ACHN (cell line): ENCODE results near the gene CGB1.
A peak's percentile ranks its signal among the peaks of the same experiment; 100 is the strongest.
"Not testable (repeated sequence)": the region's sequence is repeated elsewhere in the genome, so short reads cannot be mapped to it uniquely, and the experiment has no call there.

Experiments
- DNase-seq: peaks from one replicate; pipeline ENCODE4 v3.0.0-alpha.2; 2015
- in situ Hi-C: cut with HindIII; loops from 2 replicates; pipeline ENCODE4 v1.10.0; 2017; ENCODE audit warnings: low sequenced_read_pairs, low pct_ligation_motif_present, low pct_unique_long_range_greater_than_20kb

The CGB1 gene

GRCh38 chr19:49061445-49061844, 24.8 kb upstream of the CGB1 start:
- DNase-seq, result no peak
- in situ Hi-C loops, result no loop called here

DNA sequence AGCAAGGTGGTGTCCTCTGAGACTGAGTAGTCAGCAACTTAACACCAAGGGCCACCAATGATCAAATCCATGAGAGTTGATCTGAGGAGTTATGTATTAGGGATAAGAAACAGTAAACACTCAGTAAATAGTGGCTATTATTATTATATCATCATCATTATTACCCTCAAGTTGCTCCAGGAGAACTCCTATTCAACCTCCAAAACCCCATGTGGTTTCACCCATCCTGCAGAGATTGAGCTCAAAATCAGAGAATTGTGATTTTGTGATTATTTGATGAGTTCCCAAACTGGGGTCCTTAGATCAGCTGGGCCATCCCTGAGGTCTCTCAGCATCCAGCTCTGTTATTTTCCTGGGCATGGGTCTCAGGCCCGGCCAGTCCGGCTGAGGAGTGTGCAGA, 24.3 kb upstream of the CGB1 start:
- in situ Hi-C loops, result no loop called here
- no peak for DNase-seq

- DNase-seq, result no peak
Measured at GRCh38 chr19:49059053-49059452, 22.4 kb upstream of the CGB1 start.

GRCh38 chr19:49058562-49058961, 21.9 kb upstream of the CGB1 start:
- no peak for DNase-seq
- in situ Hi-C loops, result no loop called here

More at GRCh38 chr19:49059053-49059452, 22.4 kb upstream of the CGB1 start:
- in situ Hi-C loops, result no loop called here

DNA sequence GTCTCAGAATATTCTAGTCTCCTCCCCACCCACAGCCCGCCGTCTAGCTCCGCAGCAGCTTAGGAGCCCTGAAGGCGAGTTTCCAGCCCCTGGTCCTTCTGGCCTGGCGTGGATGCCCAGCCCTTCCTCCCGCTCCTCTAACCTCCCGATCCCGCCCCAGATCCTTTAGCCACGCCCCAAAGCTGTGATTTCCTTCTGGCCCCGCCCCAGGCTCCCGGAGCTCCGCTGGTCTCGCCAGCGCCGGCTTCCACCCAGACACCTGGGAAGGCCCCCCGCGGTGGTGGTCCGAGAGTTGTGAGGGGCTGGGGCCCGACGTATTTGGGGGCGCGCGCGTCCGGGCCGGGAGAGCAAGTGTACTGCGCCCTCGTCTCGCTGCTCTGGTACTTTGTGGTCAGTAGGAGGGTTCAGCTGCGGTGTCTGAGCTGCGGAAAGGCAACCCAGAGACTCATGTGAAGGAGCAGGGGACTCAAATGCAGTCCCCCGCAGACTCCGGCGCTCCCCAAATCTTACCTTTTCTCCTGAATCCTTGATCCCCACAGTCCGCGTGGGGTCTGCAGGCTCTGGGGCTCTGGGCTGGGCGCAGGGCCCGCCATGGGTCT, 21.0 kb upstream of the CGB1 start, which contains the start of gene CGB7:
TSS of gene CGB7 (minus strand) at position 114 of the 599 bp plus-strand sequence. CDS start 2,374 bp downstream, outside the sequence.
- in situ Hi-C loops, result no loop called here
- DNase-seq, result peak; percentile 80

DNA sequence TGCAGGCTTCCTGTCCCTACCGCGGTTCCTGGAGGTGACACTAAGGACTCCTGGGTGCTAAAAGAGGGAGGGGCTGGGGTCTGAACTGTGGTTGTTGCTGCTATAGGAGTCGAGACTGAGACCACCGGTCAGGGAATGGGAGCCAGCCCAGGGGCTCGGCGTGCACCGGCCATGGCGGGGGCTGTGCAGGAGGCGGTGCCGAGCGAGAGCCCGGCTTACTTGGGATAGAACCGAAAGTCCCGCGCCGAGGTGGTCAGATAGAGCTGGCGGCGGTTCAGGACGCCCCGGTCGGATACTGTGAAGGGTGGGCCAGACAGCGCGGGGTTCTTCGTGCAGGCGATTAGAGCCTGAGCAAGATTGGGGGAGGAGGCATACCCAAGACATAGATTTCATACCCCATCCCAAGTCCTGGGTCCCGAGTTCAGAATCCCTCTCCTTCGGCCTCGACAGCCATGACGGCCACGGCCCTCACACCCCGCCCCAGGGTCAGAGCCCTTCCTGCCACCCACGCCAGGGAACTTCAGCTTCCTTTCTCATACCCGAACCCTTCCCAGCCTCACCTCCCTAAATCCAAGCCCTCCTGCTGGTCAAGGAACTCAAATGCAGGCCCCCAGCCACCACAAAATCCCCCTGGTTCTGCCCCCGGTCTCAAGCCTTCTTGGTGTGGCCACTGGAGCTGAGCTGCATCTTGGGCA, 20.4 kb upstream of the CGB1 start:
- DNase-seq, in situ Hi-C loops: not testable (repeated sequence)

- DNase-seq, result peak; percentile 57
- in situ Hi-C loops, result no loop called here
Measured at GRCh38 chr19:49056101-49056901, 19.6 kb upstream of the CGB1 start.

- peak; percentile 52 for DNase-seq
- in situ Hi-C loops, result not testable (repeated sequence)
Measured at GRCh38 chr19:49050376-49051033, 13.8 kb upstream of the CGB1 start.

GRCh38 chr19:49049834-49050233, 13.1 kb upstream of the CGB1 start:
- in situ Hi-C loops, result not testable (repeated sequence)

DNA sequence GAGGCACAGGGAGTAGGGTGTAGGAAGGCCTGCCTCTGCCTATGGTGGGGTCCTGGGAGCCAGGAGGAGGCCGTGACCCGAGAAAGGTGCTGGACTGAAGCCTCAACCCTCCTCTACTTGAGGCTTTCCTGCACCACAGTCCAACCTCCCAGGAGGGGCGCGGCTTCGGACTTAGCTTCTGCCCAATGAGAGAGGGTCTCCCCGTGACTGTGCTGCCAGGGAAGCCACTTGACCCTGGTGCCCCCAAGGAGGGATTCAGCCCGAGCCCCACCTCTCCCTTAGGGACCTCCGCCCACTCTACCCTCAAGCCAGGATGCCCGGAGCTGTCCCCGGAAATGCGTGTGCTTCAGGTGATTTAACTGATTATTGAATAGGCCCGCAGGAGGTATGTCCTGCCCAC, 12.3 kb upstream of the CGB1 start, which contains the start of gene CGB8:
TSS of gene CGB8 (minus strand) at position 101 of the 400 bp plus-strand sequence. CDS start 372 bp downstream, outside the sequence.
- DNase-seq, in situ Hi-C loops: not testable (repeated sequence)

More at GRCh38 chr19:49049834-49050233, 13.1 kb upstream of the CGB1 start:
- DNase-seq, result not testable (repeated sequence)

GRCh38 chr19:49043548-49043947, 6.9 kb upstream of the CGB1 start, which contains the start of gene CGB5:
Gene CGB5, plus strand, starts transcription at chr19:49043848. Its CDS starts 362 bp downstream, at chr19:49044210.
- DNase-seq, in situ Hi-C loops: not testable (repeated sequence)

- in situ Hi-C loops, DNase-seq: not testable (repeated sequence)
Measured at GRCh38 chr19:49042666-49043065, 6.0 kb upstream of the CGB1 start.

- peak; percentile 37 for DNase-seq
- in situ Hi-C loops, result no loop called here
Measured at GRCh38 chr19:49042177-49042576, 5.5 kb upstream of the CGB1 start.

- DNase-seq, in situ Hi-C loops: not testable (repeated sequence)
Measured at GRCh38 chr19:49039736-49040135, 3.0 kb upstream of the CGB1 start.

DNA sequence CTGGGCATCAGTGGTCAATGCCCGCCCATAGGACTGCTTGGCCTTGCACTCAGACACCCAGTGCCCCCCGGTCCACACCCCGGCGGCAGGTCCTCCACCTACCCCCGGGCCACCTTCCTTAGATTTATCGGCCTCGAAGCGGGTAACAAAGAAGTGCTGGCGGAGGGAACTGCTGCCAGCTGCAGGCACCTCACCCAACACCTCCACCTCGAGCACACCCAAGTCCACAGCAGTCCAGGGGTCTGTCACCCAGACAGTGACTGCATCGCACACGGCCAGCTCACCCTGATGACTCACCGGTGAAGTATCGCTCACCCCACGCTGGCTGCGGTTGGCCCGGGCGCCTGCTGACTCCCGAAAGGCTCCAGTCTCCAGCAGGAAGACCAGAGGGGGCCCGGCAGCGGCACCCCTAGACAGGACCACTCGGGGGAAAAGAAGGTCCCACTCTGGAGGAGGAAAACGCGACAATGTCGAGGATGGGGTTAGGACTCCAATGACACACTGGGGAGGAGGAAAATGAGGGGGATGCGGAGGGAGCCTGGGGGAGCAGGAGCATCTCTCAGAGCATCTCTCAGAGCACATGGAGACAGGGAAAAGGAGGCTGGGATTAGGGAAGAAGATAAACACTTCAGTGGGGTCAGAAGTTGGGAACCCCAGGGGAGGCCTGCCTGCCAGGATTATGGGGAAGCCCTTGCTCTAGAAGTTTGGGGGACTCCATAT, 2.0 kb upstream of the CGB1 start:
- in situ Hi-C loops, result not testable (repeated sequence)
- peak; percentile 77 for DNase-seq

DNA sequence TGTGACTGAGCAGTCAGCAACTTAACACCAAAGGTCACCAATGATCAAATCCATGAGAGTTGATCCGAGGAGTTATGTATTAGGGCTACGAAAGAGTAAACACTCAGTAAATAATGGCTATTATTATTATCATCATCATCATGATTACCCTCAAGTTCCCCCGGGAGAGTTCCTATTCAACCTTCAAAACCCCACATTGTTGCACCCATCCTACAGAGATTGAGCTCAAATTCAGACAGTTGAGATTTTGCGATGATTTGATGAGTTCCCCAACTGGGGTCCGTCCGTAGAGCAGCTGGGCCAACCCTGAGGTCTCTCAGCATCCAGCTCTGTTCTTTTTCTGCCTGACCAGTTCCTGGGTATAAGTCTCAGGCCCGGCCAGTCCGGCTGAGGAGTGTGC, 1.4 kb upstream of the CGB1 start:
- DNase-seq, in situ Hi-C loops: not testable (repeated sequence)

DNA sequence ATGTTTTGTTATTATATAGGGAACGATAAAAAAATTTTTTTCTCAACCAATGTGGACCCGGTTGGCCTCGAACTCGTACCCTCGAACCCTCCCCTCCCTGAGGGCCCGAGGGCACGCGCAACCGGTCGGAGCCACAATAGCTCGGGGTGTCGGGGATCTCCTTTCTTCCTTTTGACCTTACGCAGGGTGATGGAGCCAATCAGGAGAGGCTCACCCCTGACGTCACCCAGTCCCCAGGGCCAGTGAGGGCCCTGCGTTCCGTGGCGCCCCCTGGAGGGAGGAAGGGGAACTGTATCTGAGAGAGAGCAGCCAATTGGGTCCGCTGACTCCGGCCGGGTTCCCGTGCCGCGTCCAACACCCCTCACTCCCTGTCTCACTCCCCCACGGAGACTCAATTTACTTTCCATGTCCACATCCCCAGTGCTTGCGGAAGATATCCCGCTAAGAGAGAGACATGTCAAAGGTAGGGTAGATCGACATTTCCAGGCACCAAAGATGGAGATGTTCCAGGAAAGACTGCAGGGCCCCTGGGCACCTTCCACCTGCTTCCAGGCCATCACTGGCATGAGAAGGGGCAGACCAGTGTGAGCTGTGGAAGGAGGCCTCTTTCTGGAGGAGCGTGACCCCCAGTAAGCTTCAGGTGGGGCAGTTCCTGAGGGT, 4.9 kb downstream of the CGB1 start, which contains the start of gene CGB2:
TSS of gene CGB2 (plus strand) at position 249 of the 660 bp plus-strand sequence. CDS start at position 455, 206 bp downstream.
- in situ Hi-C loops, DNase-seq: not testable (repeated sequence)
